Lung (tissue), 12 donors: Measurements from ENCODE around the gene VRK3. TPM values are rescaled to one million over a fixed set of nuclear protein-coding genes. Genes with fewer than 3 reads are reported as not detected.
"Not testable (repeated sequence)": the region's sequence is repeated elsewhere in the genome, so short reads cannot be mapped to it uniquely, and the experiment has no call there.

ENCODE experiments used
- ATAC-seq: fragments of 200-7000 bp; cut with Tn5 transposase; one replicate; pipeline ENCODE4 v1.9.1; 2020; ENCODE audit warnings: moderate number of reproducible peaks; ENCODE audit not compliant: insufficient read depth, low FRiP score
- DNase-seq, 3 donors: peaks; one replicate each; pipeline ENCODE4 v3.0.0-alpha.2; 2013 to 2017
- H3K27ac ChIP-seq, 2 donors: one replicate each; pipeline ENCODE4 v1.5.1; 2013; ENCODE audit warnings: mild to moderate bottlenecking in 2 of 2, moderate library complexity in 2 of 2, control low read depth in 1 of 2, inconsistent platforms in 1 of 2, low read depth in 1 of 2, low read length in 1 of 2
- H3K27me3 ChIP-seq, 3 donors: one replicate each; pipeline ENCODE4 v1.5.1; 2013; ENCODE audit warnings: low read length in 2 of 3; ENCODE audit not compliant: control insufficient read depth in 3 of 3, insufficient read depth in 3 of 3
- H3K36me3 ChIP-seq, 4 donors: one replicate each; pipeline ENCODE4 v1.5.1; 2013; ENCODE audit warnings: low read length in 4 of 4, mild to moderate bottlenecking in 1 of 4, moderate library complexity in 1 of 4; ENCODE audit not compliant: control insufficient read depth in 4 of 4, insufficient read depth in 4 of 4
- H3K4me1 ChIP-seq, 5 donors: one replicate each; pipeline ENCODE4 v1.5.1; 2013; ENCODE audit warnings: low read length in 5 of 5, mild to moderate bottlenecking in 2 of 5, moderate library complexity in 1 of 5; ENCODE audit not compliant: control insufficient read depth in 5 of 5, insufficient read depth in 5 of 5
- H3K4me3 ChIP-seq: one replicate; pipeline ENCODE4 v1.5.1; 2013; ENCODE audit warnings: mild to moderate bottlenecking, control low read depth, moderate library complexity
- H3K9ac ChIP-seq, 2 donors: one replicate each; pipeline ENCODE4 v1.5.1; 2013; ENCODE audit warnings: low read length in 2 of 2, control low read depth in 1 of 2; ENCODE audit not compliant: insufficient read depth in 1 of 2
- H3K9me3 ChIP-seq, 4 donors: one replicate each; pipeline ENCODE4 v1.5.1; 2013; ENCODE audit warnings: low read length in 3 of 4, mild to moderate bottlenecking in 1 of 4, moderate library complexity in 1 of 4; ENCODE audit not compliant: control insufficient read depth in 4 of 4, insufficient read depth in 3 of 4
- CTCF ChIP-seq: IDR thresholded peaks from 2 replicates; pipeline ENCODE4 v1.5.1; 2012; ENCODE audit warnings: mild to moderate bottlenecking; ENCODE audit errors: control extremely low read depth, extremely low read depth
- WGBS, 2 donors: extraction: QIAGEN DNeasy Blood & Tissue Kit; methylation state at CpG; one replicate each; pipeline ENCODE4 v1.1.7; 2013; 5-methylcytosine and 5-hydroxymethylcytosine counted together
- polyA plus RNA-seq, 2 donors: library from polyadenylated mRNA; stranded (reverse); fragments of 200-250 nt; gene quantifications; one replicate each; pipeline ENCODE4 v1.2.1, GENCODE V29; 2013
- total RNA-seq, 2 donors: library from RNA; depleted of rRNA in 1 of 2; stranded (reverse); fragments of >200 nt in 1 of 2; gene quantifications; one replicate each; pipeline ENCODE4 v1.2.1, GENCODE V29; 2014 to 2021
- donor health status: control.
- donor health status: control.
- donor health status: Bipolar disorder and iron deficiency.
- donor health status: healthy.
- donor health status: DM: yes; HTN: yes; CAD: no.

VRK3 gene
- total and polyA plus RNA-seq, 4 donors, result 15.7 to 48.0 (median 34.4) TPM

- DNase-seq (no peak), ATAC-seq (no peak)
- 54 to 74% methylated on average over 18 of the region's 18 CpGs for WGBS, 2 donors
- no peaks in the 10 kb centered on the region for H3K9me3 ChIP-seq
- TF ChIP-seq CTCF, result no peak
- H3K4me3 ChIP-seq, result no peak overlapping the region
- peaks cover 0 to 3% (median 0%) of the 10 kb centered on the region in 3 donors for H3K27me3 ChIP-seq
- H3K4me1 ChIP-seq, result peaks cover 0 to 2% (median 0%) of the 10 kb centered on the region in 5 donors
- H3K9ac ChIP-seq, result no peak overlapping the region
- H3K27ac ChIP-seq, result no peak overlapping the region
- H3K36me3 ChIP-seq, result peaks cover 0 to 23% (median 4%) of the 10 kb centered on the region in 4 donors
Observed at GRCh38 chr19:49973987-49974386, 51.2 kb downstream of the VRK3 start.

- DNase-seq (no peak), ATAC-seq (no peak)
- peaks cover 0 to 14% (median 2%) of the 10 kb centered on the region in 4 donors for H3K36me3 ChIP-seq
- H3K4me1 ChIP-seq, result peaks cover 0 to 2% (median 0%) of the 10 kb centered on the region in 5 donors
- no peak overlapping the region for H3K9ac ChIP-seq
- H3K27ac ChIP-seq, result no peak overlapping the region
- H3K27me3 ChIP-seq, result peaks cover 0 to 3% (median 0%) of the 10 kb centered on the region in 3 donors
- 85 to 87% methylated on average over 6 of the region's 6 CpGs for WGBS, 2 donors
- no peak for TF ChIP-seq CTCF
- no peak overlapping the region for H3K4me3 ChIP-seq
- no peaks in the 10 kb centered on the region for H3K9me3 ChIP-seq
Observed at GRCh38 chr19:49972841-49973240, 52.3 kb downstream of the VRK3 start.

GRCh38 chr19:49971991-49972411 lies 53.2 kb downstream of the VRK3 start:
- DNase-seq (no peak), ATAC-seq (no peak)
- peaks cover 0 to 10% (median 2%) of the 10 kb centered on the region in 4 donors for H3K36me3 ChIP-seq
- no peak overlapping the region for H3K9ac ChIP-seq
- H3K4me1 ChIP-seq, result peaks cover 0 to under 1% (median 0%) of the 10 kb centered on the region in 5 donors
- peaks cover 0 to 3% (median 0%) of the 10 kb centered on the region in 3 donors for H3K27me3 ChIP-seq
- TF ChIP-seq CTCF, result no peak
- WGBS, 2 donors, result 62 to 68% methylated on average over 12 of the region's 12 CpGs
- H3K9me3 ChIP-seq, result no peaks in the 10 kb centered on the region
- no peak overlapping the region for H3K4me3 ChIP-seq
- H3K27ac ChIP-seq, result no peak overlapping the region

- not testable (repeated sequence) for H3K36me3 ChIP-seq, H3K4me3 ChIP-seq, H3K4me1 ChIP-seq, H3K9me3 ChIP-seq, DNase-seq, H3K27ac ChIP-seq, H3K27me3 ChIP-seq, H3K9ac ChIP-seq
- WGBS, 2 donors, result 4 to 6% methylated on average over 4 of the region's 9 CpGs
- ATAC-seq, result peak; percentile 5
Observed at GRCh38 chr19:49969355-49969754, 55.8 kb downstream of the VRK3 start.
